A549 (cell line): Measurements from ENCODE around the gene TMEM86B.

Experiments used
- BCL3 ChIP-seq: fragments of >200 bp; sonication (Bioruptor Twin); formaldehyde crosslinking; IDR thresholded peaks from 3 replicates; pipeline ENCODE4 v1.6.1; 2016
- CTCF ChIP-seq: fragments of >200 bp; sonication (Bioruptor Twin); formaldehyde crosslinking; IDR thresholded peaks from 3 replicates; pipeline ENCODE4 v1.5.1; 2016
- ELK1 ChIP-seq: fragments of 150-350 bp; IDR thresholded peaks from 2 replicates; pipeline ENCODE4 v1.6.1; 2014; ENCODE audit warnings: low read depth, mild to moderate bottlenecking, low read length
- ESRRA ChIP-seq: fragments of 150-350 bp; IDR thresholded peaks from 2 replicates; pipeline ENCODE4 v1.6.1; 2014; ENCODE audit warnings: mild to moderate bottlenecking, low read length, borderline replicate concordance
- POLR2A ChIP-seq: IDR thresholded peaks from 2 replicates; pipeline ENCODE4 v1.6.1; 2012; ENCODE audit warnings: mild to moderate bottlenecking, low read length
- POLR2AphosphoS2 ChIP-seq: conservative IDR thresholded peaks from 2 replicates; pipeline ENCODE4 v1.6.1; 2012; ENCODE audit warnings: low read length, improper control_type of control experiment, inconsistent platforms
- RAD21 ChIP-seq, 2 experiments: fragments of >200 bp in 1 of 2; sonication (Bioruptor Twin) in 1 of 2; formaldehyde crosslinking in 1 of 2; IDR thresholded peaks in 1 of 2; conservative IDR thresholded peaks in 1 of 2; 2 replicates in 1 of 2; 3 replicates in 1 of 2; pipeline ENCODE4 v1.6.1; 2012 to 2018; ENCODE audit warnings: inconsistent platforms in 1 of 2
- REST ChIP-seq: fragments of 200-600 bp; sonication (generic); IDR thresholded peaks from 2 replicates; pipeline ENCODE4 v1.6.1; 2016; ENCODE audit warnings: antibody characterized with exemption, mild to moderate bottlenecking, moderate library complexity

GRCh38 chr19:55265173-55265572 is 36.6 kb upstream of the TMEM86B start:
- TF ChIP-seq ESRRA, result no peak
- TF ChIP-seq CTCF, result no peak
- no peak for TF ChIP-seq ELK1
- TF ChIP-seq BCL3, result no peak
- TF ChIP-seq POLR2A, result no peak
- TF ChIP-seq POLR2AphosphoS2, result no peak
- no peak for TF ChIP-seq RAD21 (conservative IDR thresholded peaks at IDR 0.05 in 1 of 2, IDR thresholded peaks at IDR 0.05 in 1 of 2)
- TF ChIP-seq REST, result no peak
